ENCODE results near the gene ARHGEF7. TPM values are rescaled to one million over a fixed set of nuclear protein-coding genes. Genes with fewer than 3 reads are reported as not detected.

Gene ARHGEF7
- total and polyA plus RNA-seq, 4 donors: 16.2 to 132 (median 100) TPM

DNA sequence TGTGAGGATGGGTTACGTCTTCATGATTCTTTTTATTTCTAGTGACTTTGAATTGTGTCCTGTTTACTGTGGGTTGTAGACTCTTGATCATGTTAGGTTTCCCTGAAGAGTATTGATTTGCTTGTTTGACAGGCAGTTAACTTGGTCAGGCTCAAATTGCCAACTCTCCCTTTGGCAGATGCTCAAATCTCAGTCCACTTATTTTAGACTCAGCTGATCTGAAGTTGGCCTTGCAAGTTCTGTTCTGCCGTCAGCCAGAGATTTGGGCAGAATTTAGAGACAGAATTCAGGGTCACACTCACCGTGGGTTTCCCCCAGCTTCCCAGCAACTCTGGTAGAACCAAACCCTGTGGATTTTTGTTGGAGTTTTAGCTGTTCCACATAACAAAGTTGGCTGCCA, 133.7 kb downstream of the ARHGEF7 start:
- intact Hi-C loops (cut with DNase I): no loop called here
- H3K9me3 ChIP-seq (ENCODE audit: control insufficient read depth, low read length): no peaks in the 10 kb centered on the region
- H3K27ac ChIP-seq (ENCODE audit: low read depth in 1 of 2, low read length in 2 of 2): peak overlapping the region in 1 of 2 donors; percentile 36
- H3K36me3 ChIP-seq (ENCODE audit: control insufficient read depth in 1 of 2, insufficient read depth in 2 of 2, low read length in 1 of 2): peaks cover 0 to 2% of the 10 kb centered on the region in 2 donors
- DNase-seq: no peak
- WGBS, 2 donors: 34% methylated on average over 3 of the region's 3 CpGs
- H3K27me3 ChIP-seq (ENCODE audit: control insufficient read depth in 1 of 2, insufficient read depth in 2 of 2, low read length in 1 of 2): no peaks in the 10 kb centered on the region
- no peak for ATAC-seq (ENCODE audit: low FRiP score)
- H3K4me3 ChIP-seq (ENCODE audit: low read length in 2 of 2): no peak overlapping the region
- peaks cover 7 to 17% of the 10 kb centered on the region in 2 donors for H3K4me1 ChIP-seq (ENCODE audit: control insufficient read depth in 1 of 2, insufficient read depth in 2 of 2, low read length in 2 of 2)

DNA sequence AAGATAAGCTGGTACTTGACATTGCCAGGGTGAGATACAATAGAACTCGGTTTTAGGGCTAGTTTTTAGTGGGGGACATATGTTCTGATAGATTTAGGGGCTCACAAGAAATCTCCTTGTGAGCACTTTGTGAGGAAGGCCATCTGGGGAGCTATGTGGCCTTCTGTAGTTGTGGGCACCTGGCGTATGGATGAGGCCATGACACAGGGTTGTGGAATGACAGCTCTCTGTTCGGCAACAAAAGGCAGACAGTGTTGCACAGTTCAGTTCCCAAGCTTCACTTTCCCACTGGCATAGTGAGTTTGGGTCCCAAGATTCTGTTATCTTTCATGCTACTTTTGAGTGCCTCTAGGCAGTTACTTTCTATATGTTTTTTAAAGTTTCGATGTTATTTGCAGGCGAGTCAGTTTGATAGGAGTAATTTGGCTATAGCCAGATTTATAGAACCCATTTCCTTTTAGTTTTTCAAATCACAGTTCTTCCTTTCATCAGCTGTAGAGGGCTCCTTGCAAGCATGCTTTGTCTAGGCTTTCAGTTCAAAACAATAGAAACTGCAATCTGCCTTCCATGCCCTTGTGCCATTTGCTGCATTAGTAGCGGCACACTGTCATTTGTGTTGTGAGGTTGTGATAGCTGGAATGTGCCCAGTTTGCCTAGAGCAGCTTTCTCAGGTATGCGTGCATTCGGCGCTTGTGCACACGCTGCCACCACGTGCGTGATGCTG, 134.7 kb downstream of the ARHGEF7 start:
- Histone ChIP-seq H3K4me3 (ENCODE audit: low read length in 2 of 2) (no peak overlapping the region), H3K9me3 (ENCODE audit: control insufficient read depth, low read length) (no peaks in the 10 kb centered on the region), H3K27ac (ENCODE audit: low read depth in 1 of 2, low read length in 2 of 2) (no peak overlapping the region), H3K27me3 (ENCODE audit: control insufficient read depth in 1 of 2, insufficient read depth in 2 of 2, low read length in 1 of 2) (no peaks in the 10 kb centered on the region), H3K4me1 (ENCODE audit: control insufficient read depth in 1 of 2, insufficient read depth in 2 of 2, low read length in 2 of 2) (peaks cover 7 to 17% of the 10 kb centered on the region in 2 donors), H3K36me3 (ENCODE audit: control insufficient read depth in 1 of 2, insufficient read depth in 2 of 2, low read length in 1 of 2) (no peaks in the 10 kb centered on the region)
- ATAC-seq (ENCODE audit: low FRiP score) (no peak), DNase-seq (no peak)
- intact Hi-C loops (cut with DNase I): no loop called here
- whole genome bisulfite sequencing, 2 donors: 75 to 79% methylated on average over 12 of the region's 12 CpGs

DNA sequence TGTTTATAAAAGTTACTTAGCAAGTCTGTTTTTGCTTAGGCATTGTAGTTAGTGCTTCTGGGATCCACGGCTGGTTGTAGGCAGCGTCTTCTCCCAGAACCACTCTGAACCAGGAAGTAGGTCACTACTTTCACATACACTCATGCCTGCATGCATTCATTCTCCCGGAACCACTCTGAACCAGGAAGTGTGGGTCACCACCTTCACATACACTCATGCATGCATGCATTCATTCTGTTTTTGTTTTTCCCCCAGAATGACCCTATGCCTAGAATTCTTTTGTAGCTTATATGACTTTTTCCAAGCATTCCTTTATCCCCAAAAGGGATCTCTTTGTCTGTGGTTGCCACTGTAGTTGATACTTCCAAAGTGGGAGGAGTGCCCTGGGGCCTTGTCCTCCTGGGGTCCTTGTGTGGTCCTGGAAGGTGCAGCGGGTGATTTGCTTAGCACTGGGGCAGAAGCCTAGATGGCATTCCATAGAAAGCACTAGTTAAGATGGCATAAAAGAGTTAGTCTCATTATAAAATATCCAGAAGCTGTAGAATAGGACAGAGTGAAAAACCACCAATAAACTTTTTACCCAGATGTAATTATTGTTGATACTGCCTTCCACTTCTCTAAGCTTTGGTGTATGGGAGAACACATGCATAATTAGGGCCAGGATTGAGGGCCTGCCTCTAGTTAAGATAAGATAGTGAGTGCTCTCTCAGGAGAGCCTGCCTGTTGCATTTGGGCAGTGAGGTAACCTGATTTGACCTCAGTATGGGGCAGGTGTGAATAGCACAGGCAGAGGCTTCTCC, 136.7 kb downstream of the ARHGEF7 start:
- Histone ChIP-seq H3K36me3 (ENCODE audit: control insufficient read depth in 1 of 2, insufficient read depth in 2 of 2, low read length in 1 of 2) (no peaks in the 10 kb centered on the region), H3K27ac (ENCODE audit: low read depth in 1 of 2, low read length in 2 of 2) (no peak overlapping the region), H3K27me3 (ENCODE audit: control insufficient read depth in 1 of 2, insufficient read depth in 2 of 2, low read length in 1 of 2) (no peaks in the 10 kb centered on the region), H3K9me3 (ENCODE audit: control insufficient read depth, low read length) (no peaks in the 10 kb centered on the region), H3K4me1 (ENCODE audit: control insufficient read depth in 1 of 2, insufficient read depth in 2 of 2, low read length in 2 of 2) (peaks cover 7 to 17% of the 10 kb centered on the region in 2 donors), H3K4me3 (ENCODE audit: low read length in 2 of 2) (no peak overlapping the region)
- no peak for ATAC-seq (ENCODE audit: low FRiP score)
- intact Hi-C loops (cut with DNase I): no loop called here
- WGBS, 2 donors: 55 to 63% methylated on average over 4 of the region's 4 CpGs
- no peak for DNase-seq

DNA sequence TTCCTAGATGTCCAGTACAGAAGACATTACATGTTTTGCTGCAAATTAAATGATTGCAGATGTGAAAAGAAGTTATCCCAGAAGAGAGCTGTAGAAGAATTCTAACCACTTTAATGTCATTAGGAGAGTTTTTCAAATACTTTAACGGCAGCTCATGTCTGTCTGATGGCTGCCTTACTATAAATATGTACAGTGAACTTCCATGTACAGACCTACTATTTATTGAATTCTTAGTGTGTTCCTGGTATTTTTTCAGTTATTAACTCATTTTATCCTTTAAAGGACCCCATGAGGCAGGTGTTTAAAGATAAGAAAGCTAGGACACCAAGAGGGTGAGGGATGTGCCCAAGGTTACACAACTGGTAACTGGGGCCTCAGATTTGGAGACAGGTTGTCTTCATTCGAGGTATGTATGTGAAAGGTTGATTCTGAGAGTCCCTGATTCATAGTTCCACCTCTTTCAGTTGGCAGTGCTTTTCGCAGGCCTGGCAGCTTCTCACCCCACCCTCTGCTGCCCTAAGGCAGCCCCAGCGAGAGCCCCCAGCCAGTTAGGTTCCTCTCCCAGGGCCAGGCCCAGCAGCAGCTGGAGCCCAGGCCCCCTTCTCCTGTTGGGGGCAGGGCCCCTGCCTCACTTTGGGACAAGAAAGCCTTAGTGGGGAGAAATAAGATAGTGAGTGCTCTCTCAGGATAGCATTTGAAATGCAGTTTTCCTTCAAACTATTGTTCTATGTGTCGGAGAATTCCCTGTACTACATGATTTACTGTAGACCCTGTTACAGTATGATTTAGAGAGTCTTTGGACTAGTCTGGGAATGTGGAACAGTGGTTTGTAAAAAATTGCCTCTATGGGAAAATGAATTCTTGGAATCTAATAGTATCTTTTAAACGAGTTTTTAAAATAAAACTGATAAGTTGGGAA, 137.6 kb downstream of the ARHGEF7 start:
- DNase-seq: no peak
- H3K27ac ChIP-seq (ENCODE audit: low read depth in 1 of 2, low read length in 2 of 2): no peak overlapping the region
- H3K27me3 ChIP-seq (ENCODE audit: control insufficient read depth in 1 of 2, insufficient read depth in 2 of 2, low read length in 1 of 2): no peaks in the 10 kb centered on the region
- H3K36me3 ChIP-seq (ENCODE audit: control insufficient read depth in 1 of 2, insufficient read depth in 2 of 2, low read length in 1 of 2): peaks cover 0 to 2% of the 10 kb centered on the region in 2 donors
- peaks cover 7 to 17% of the 10 kb centered on the region in 2 donors for H3K4me1 ChIP-seq (ENCODE audit: control insufficient read depth in 1 of 2, insufficient read depth in 2 of 2, low read length in 2 of 2)
- H3K9me3 ChIP-seq (ENCODE audit: control insufficient read depth, low read length): no peaks in the 10 kb centered on the region
- no peak for ATAC-seq (ENCODE audit: low FRiP score)
- 9 to 22% methylated on average over 6 of the region's 6 CpGs for WGBS, 2 donors
- intact Hi-C loops (cut with DNase I): no loop called here
- no peak overlapping the region for H3K4me3 ChIP-seq (ENCODE audit: low read length in 2 of 2)

DNA sequence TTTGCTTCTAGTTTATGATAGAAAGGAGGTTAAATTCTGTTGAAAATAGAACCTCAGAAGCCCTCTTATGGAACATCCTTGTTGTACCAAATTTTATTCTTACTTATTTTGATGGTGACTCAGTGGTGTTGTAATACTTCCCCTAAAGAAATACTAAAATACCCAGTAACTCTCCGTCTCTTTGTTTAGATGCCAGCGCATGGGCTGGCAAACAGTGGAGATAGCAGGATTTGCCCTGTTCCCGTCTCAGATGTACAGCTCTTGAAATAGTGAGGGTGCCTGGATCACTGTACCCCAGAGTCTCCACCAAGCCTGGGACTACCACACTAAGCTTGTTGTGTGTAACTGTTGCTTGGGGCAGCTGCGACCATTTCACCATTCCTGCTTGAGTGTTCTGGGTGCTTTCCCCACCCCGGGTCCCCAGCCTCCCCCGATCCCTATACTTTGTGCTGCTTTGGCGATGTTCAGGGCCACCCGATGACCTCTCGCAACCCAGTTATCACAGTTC, 138.3 kb downstream of the ARHGEF7 start:
- Histone ChIP-seq H3K4me1 (ENCODE audit: control insufficient read depth in 1 of 2, insufficient read depth in 2 of 2, low read length in 2 of 2) (peaks cover 7 to 17% of the 10 kb centered on the region in 2 donors), H3K36me3 (ENCODE audit: control insufficient read depth in 1 of 2, insufficient read depth in 2 of 2, low read length in 1 of 2) (peaks cover 2 to 3% of the 10 kb centered on the region in 2 donors), H3K9me3 (ENCODE audit: control insufficient read depth, low read length) (no peaks in the 10 kb centered on the region), H3K27me3 (ENCODE audit: control insufficient read depth in 1 of 2, insufficient read depth in 2 of 2, low read length in 1 of 2) (no peaks in the 10 kb centered on the region), H3K27ac (ENCODE audit: low read depth in 1 of 2, low read length in 2 of 2) (no peak overlapping the region), H3K4me3 (ENCODE audit: low read length in 2 of 2) (no peak overlapping the region)
- WGBS, 2 donors: 60 to 61% methylated on average over 9 of the region's 9 CpGs
- DNase-seq (no peak), ATAC-seq (ENCODE audit: low FRiP score) (no peak)
- intact Hi-C loops (cut with DNase I): no loop called here

DNA sequence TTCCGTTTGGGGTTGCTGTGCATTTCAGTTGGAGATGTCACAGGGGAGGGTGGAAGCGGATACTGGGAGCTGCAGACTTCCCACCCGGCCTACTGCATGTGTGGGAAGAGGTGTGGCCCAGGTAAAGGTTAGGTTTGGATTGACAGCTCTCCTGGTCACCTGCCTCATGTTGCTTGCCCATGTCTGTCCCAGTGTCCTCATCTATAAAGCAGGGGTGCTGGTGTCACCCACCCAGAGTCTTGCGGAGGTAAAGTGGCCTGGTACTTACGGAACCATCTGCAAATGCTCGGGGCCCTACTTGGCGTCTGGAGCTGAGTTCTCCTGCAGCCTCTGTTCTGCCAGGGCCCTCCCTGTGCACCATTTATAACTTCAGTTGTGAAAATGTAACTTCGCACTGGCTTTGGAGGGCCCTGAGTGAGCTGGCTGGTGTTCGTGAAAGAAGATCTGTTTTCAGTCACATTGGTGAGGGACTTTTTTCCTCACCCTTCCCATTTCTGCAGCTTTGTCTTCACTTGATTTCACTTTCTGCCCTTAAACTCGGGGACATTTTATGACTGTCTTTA, 140.2 kb downstream of the ARHGEF7 start:
- intact Hi-C loops (cut with DNase I): no loop called here
- H3K9me3 ChIP-seq (ENCODE audit: control insufficient read depth, low read length): no peaks in the 10 kb centered on the region
- ATAC-seq (ENCODE audit: low FRiP score) (no peak), DNase-seq (no peak)
- H3K4me3 ChIP-seq (ENCODE audit: low read length in 2 of 2): no peak overlapping the region
- whole genome bisulfite sequencing, 2 donors: 81 to 85% methylated on average over 10 of the region's 10 CpGs
- no peak overlapping the region for H3K27ac ChIP-seq (ENCODE audit: low read depth in 1 of 2, low read length in 2 of 2)
- no peaks in the 10 kb centered on the region for H3K27me3 ChIP-seq (ENCODE audit: control insufficient read depth in 1 of 2, insufficient read depth in 2 of 2, low read length in 1 of 2)
- H3K4me1 ChIP-seq (ENCODE audit: control insufficient read depth in 1 of 2, insufficient read depth in 2 of 2, low read length in 2 of 2): peaks cover 2 to 7% of the 10 kb centered on the region in 2 donors
- H3K36me3 ChIP-seq (ENCODE audit: control insufficient read depth in 1 of 2, insufficient read depth in 2 of 2, low read length in 1 of 2): peaks cover 3 to 4% of the 10 kb centered on the region in 2 donors

DNA sequence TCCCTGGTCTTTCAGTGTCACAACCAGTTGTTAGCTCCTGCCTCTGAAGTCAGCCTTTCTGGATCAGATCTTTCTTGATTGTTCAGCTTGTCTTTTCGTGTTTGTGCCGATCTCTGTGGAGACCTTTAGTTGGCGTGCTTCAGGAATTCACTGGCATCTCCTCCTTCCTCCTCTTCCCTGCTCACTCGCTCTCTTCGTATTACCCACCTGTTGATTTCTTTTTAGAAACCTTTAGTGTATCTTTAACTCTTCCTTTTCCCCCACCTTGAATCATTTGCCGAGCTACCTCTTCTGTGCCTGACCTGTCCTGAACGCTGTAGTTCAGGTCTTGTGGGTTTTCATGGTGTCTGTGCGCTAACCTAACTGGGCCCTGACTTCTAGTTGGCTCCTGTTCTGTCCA, 141.3 kb downstream of the ARHGEF7 start:
- H3K4me3 ChIP-seq (ENCODE audit: low read length in 2 of 2): no peak overlapping the region
- no peaks in the 10 kb centered on the region for H3K9me3 ChIP-seq (ENCODE audit: control insufficient read depth, low read length)
- no peak overlapping the region for H3K27ac ChIP-seq (ENCODE audit: low read depth in 1 of 2, low read length in 2 of 2)
- H3K4me1 ChIP-seq (ENCODE audit: control insufficient read depth in 1 of 2, insufficient read depth in 2 of 2, low read length in 2 of 2): peaks cover 2 to 7% of the 10 kb centered on the region in 2 donors
- no peaks in the 10 kb centered on the region for H3K27me3 ChIP-seq (ENCODE audit: control insufficient read depth in 1 of 2, insufficient read depth in 2 of 2, low read length in 1 of 2)
- no peak for DNase-seq
- peaks cover 3 to 4% of the 10 kb centered on the region in 2 donors for H3K36me3 ChIP-seq (ENCODE audit: control insufficient read depth in 1 of 2, insufficient read depth in 2 of 2, low read length in 1 of 2)
- WGBS, 2 donors: 93 to 95% methylated on average over 8 of the region's 8 CpGs
- intact Hi-C loops (cut with DNase I): no loop called here
- ATAC-seq (ENCODE audit: low FRiP score): no peak

DNA sequence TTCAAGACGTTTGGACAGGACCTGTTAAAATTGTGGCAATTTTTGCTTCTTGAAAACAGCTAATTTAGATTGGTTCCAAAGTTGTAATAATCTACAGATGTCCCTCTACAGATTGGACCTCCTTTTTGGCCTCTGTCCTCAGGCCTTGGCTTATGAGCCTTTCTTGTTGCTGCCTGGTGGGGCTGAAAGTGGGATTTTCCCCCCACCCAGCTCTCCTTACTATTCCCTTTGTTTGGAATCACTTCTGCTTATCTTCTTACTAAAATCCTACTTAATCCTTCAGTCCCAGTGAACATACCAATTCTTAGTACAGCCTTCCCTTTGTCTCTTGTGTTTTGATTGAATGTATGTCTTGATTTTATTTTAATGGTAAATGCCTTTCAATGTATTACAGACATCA, 141.8 kb downstream of the ARHGEF7 start:
- intact Hi-C loops (cut with DNase I): no loop called here
- Histone ChIP-seq H3K27ac (ENCODE audit: low read depth in 1 of 2, low read length in 2 of 2) (no peak overlapping the region), H3K9me3 (ENCODE audit: control insufficient read depth, low read length) (no peaks in the 10 kb centered on the region), H3K36me3 (ENCODE audit: control insufficient read depth in 1 of 2, insufficient read depth in 2 of 2, low read length in 1 of 2) (peaks cover 3 to 4% of the 10 kb centered on the region in 2 donors), H3K4me1 (ENCODE audit: control insufficient read depth in 1 of 2, insufficient read depth in 2 of 2, low read length in 2 of 2) (peaks cover 2 to 7% of the 10 kb centered on the region in 2 donors), H3K4me3 (ENCODE audit: low read length in 2 of 2) (no peak overlapping the region), H3K27me3 (ENCODE audit: control insufficient read depth in 1 of 2, insufficient read depth in 2 of 2, low read length in 1 of 2) (no peaks in the 10 kb centered on the region)
- ATAC-seq (ENCODE audit: low FRiP score) (no peak), DNase-seq (no peak)
- WGBS, 2 donors: 27 to 39% methylated on average over 1 of the region's 1 CpG
